HG02623 (cell line): ENCODE measurements around the gene CHST15.

Experiments used
- ATAC-seq: cut with Tn5 transposase; IDR thresholded peaks from one replicate; pipeline ENCODE4 v1.9.1; 2021; ENCODE audit warnings: moderate library complexity; ENCODE audit not compliant: unreplicated experiment

CHST15 gene

DNA sequence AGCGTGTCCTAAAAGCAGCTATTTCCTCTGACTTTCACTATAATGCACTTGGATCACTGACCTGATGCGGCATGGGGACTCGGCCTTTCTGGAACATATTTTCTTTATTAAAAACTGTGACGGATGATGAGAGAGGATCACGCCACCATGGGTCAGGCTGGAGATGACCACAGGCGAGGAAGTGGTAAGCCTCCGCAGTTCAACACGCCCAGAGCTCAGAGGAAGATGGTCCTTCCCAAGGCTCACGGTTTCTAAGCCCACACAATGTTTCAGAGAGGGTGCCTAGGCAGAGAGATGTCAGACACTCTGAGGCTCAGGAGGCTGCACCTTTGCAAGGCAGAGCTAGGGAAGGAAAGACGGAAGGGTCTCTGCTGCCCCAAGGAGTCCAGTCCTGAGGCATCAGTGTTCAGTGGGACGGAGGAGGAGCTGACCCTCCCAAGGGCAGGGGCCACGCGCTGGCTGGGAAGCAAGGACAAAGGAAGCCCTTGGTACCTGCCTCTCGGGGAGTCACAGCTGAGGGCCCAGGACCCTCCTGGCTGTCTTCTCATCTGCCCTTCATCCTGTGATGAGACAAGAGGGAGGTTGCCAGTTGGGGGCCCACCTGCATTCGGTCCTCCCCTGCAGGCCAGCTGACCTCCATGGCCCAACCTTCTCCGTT, 9.5 kb downstream of the CHST15 start:
- no peak for ATAC-seq

DNA sequence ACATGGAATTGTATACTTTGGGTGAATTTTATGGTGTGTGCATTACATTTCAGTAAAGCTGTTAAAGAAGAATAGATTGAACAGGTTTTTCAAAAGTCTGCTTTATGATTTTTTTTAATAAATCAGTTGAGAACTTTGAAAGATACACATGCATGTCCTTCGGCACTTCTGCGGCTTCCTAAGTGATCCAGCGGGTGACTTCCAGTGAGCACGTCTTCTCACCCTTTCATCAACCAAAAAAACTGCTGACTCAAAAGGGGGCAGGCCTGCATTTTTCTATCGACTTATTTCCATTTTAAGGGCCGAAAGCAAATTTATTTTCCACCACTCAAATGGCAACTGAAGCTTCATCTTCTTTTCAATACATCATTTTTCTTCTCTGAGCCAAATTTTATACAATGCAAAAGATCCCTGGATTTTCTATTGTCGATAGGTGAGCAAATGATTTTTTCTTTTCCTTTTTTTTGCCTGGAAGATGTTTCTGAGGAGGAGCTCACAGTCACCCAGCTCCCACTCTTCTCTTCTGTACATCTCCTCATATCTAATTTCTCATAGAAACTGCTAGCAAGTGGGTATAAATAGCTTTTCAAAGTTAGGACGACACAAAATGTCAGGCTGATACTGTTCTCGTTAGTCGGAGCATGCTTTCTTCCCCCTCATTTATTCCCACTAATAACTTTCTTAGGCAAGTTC, 10.2 kb downstream of the CHST15 start:
- no peak for ATAC-seq

DNA sequence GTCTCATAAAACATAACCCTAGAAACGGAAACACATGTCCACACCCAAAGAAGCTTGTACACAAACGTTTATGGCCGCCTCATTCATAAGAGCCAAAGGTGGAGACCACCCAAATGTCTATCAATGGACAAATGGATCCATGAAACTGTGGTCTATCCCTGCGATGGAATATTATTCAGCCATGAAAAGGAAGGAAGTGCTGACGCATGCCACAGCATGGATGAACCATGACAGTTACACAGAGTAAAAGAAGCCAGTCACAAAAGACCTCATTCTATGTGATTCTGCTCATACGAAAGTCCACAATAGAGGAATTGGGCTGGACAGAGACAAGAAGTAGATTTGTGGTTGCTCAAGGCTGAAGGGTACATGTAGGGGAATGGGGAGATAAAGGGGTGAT, 10.8 kb downstream of the CHST15 start:
- no peak for ATAC-seq

DNA sequence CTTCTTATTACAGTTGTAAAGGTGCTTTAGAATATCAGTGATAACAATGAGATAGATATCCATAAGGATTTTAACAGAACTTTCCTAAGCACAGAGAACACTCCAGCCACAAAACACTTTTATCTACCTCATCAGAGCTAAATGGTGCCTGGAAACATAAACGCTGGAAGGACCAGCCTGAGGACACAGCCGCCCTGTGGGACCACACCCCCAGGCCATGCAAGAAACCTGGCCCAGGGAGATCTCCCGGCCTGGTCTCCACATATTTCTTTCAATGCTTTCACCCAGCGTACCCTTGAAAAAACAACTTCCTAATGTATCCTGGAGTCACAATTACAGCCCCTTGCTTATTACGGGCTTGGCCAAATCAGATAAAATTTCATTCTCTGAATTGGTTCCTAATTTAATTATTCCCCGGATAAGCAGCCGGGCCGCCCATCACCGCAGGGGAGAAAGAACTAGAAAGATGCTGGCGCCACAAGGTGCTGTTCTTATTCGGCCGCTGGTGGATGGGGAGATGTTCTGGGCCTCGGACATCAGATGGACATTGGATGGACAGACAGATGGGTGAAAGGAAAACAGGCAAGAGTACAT, 11.8 kb downstream of the CHST15 start:
- ATAC-seq, result no peak

DNA sequence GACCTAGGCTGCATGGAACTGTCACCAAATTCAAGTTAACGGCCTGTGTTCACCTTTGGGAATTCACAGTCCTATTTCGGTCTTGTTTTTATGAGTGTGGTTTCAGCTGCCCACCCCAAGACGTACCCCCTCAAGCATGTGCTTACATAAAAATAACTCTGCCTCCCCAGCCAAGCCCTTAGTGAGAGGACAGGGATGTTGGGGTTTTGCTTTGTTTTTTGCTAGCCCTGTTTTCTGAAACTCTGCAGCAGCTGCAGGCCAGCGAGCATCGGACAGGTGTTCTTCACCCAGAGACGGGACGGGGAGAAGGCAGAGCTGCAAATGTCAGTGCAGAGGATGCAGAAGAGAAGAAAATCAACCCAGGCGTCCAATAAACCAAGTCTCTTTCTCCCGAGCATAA, 13.5 kb downstream of the CHST15 start:
- ATAC-seq, result no peak

DNA sequence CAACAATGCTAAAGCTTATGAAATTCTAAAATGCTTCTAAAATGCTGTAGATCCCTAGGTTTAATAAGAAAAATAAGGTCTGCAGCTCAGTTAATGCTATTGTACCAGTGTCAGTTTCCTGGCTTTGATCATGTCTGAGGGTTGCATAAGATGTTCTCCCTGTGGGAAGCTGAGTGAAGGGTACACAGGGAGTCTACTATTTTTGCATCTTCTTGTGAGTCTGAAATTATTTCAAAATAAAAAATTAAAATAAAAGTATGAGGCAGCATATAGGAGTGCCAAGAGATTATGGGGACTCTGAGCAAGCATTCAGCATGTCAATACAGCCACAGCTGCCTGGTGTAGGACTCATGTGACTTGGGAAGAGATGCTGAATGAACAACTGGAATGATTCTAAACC, 14.7 kb downstream of the CHST15 start:
- no peak for ATAC-seq

DNA sequence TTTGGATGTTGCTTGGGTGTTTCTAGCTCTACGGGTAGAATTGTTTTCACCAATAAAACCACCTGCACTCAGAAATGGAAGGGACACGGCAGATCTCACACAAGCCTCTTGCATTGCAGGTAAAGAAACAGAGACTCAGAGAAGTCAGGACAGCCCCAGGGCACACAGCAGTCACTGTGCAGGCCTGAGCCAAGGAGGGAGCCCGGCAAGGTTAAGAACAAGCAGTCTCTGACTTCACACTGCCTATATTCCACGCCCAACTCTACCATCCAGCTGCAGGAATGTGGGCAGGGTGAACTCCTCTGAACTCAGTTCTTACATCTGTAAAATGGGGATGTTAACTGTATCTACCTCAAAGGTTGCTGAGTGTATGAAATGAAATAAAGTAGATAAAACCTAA, 15.4 kb downstream of the CHST15 start:
- ATAC-seq, result no peak

DNA sequence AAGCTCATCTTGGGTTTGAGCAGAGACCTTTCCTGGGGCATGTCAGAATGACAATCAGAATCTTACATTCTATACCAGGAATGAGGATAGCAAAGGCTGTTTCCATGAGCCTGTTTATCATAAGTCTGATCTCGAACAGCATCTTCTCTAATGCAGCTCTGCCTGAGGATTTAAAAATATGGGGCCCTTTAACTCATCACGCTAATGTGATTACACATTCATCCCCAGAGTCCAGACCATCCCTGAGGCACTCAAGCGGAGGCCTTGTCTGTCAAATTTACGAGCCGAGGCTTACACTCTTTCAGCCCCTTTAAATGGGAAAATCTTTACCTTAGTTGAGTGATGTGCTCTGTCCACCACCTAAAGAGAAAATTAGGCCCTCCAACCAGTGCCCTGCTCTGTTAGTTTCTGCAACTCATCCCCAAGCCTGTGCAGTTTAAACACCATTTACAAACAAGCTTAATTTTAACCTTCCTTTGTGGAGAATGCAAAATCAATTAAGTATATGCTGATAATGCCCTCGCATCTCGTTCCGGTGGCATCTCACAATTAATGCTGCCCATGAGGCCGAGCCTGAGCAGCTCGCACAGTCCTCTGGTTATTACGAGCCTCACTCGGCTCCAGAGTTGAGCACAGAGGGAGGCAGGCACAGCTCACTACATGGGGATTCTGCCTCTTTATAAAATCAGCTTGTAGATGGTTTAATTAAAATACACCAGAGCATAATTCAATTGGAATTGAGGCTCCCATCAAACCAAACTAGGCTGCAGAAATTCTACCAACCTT, 16.0 kb downstream of the CHST15 start:
- ATAC-seq, result no peak

DNA sequence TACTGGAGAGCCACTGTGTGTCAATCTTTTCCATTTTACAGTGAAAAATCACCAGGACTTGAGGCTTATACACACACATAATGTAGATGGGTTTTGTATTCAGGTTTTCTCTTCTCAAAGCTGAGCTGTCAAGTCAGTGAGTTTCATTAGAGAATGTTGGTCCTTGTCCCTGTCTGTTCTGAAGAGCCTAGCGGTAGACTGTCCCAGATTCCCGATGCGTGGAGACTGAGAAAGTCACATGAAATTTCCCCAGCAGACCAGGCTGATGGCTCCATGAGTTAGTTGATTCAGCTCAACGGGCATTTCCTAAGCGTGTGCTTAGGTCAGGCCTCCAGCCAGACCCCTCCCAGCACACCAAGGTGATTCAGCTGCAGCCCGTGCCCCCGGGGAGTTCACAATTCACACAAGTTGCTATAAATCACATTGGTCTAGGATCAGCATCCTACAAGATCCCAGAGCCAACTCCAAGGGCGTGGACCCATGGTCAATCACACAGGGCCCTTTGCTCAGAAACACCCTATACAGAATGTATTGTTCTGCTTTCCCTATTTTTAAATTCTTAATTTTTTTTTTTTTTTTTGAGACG, 17.2 kb downstream of the CHST15 start:
- no peak for ATAC-seq

DNA sequence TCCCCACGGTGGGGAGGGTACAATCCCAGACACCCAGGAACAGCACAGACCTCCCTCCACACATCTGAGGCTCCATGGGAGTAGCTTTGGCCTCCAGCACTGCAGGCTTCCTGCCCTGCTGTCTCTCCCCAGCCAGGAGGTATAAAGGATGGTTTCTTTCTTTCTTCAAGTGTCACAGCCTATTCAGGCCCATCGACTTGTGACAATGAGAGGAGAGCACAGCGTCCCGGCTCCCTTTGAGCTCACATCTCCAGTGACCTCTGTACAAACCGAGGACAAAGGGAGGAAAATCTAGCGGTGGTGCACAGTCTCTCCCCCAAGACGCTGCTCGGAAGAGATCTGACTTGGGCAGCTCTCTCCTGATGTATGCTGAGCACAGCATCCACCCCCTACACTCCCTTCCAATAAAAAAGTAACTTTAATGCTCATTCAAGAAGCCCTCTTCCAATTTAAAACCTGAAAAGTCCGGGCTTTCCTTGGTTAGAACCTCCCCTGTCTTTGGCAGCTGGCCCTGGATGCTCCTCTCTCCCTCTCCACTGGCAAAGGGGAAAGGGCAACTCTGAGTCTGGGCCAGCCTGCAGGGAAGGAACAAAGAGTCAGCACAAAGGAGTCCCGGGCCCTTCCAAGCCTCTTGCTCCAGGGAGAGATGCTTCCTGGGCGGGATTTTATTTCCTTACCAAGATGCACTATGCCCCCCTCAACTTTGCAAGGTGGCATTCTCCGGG, 18.0 kb downstream of the CHST15 start:
- ATAC-seq, result no peak

DNA sequence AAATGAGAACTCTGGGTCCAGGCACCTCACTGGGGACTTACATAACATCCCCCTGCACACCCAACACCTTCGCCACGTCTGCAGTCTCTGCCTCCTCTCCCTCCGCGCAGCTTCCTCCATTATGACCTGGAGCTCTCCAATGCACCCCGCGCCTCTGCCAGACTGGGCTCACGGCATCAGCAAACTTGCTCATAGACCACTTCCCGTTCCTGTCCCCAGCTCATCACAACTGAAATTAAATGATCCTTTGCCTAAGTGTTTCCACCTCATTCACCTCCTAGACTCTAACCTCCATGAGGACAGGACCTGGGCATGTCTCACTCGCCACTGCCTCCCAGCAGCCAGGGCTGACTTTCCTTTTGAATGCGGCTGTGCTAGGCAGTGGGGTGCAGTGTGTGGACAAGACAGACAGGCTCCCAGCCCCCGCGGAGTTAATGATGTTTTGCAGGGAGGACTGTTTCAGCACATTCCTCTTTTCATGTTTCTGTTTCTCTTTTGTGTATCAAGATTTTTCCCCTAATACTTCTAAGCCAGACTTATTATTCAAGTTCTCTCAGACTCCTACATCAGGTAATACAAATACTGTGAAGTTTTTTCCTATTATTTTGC, 18.8 kb downstream of the CHST15 start:
- ATAC-seq, result no peak

DNA sequence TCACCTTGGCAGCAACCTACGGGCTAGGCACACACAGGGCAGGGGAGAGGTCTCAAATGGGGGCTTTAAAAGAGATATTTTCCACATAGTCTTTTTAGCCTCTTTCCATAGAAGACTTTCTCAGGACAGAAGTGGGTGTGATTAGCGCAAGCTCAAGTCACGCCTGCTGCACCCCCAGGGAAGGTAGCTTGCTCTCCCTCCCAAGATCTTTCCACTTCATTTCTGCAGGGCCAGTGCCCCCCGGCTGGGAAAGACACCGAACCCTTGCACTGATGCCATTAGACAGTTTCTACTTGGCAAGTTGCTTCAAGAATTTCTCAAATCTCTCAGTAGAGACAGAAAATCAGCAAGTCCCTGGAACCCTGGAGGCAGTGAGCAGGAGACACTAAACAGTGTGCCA, 19.4 kb downstream of the CHST15 start:
- no peak for ATAC-seq

DNA sequence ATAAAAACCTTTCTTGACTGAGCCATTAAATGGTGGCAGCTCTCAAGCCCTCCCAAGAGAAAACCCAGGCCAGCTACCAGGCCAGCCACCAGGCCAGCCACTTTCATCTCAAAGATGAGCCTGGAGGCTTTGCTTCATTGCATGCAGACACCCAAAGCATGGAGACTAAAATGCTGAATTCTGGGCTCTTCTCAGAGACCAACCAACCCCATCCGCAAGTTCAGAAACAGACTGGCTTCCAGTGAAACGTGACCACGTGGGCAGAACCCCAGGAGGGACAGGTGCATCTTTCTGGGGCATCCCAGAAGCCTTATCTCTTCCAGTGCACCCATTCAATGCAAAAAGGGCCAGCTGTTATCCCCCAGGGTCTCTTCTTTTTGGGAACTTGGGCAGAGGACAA, 20.9 kb downstream of the CHST15 start:
- ATAC-seq, result no peak

DNA sequence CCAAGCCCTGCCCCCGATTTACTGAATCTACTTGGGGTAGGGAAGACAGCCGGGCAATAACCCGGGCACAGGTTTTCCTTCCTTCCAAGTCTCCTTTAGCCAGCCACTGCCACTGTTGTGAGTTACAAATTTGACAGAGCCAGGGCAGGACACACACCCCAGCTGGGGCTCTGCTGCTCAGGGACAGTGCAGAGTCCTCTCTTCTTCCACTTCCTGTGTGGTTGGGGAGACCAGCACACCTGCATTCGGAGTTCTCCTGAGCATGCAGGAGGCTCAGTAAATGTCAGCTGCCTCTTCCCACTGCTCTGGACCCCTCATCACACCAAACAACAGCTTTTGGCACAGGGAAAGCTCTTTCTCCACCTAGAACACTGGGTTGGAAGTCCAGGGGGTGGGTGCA, 21.3 kb downstream of the CHST15 start:
- no peak for ATAC-seq

DNA sequence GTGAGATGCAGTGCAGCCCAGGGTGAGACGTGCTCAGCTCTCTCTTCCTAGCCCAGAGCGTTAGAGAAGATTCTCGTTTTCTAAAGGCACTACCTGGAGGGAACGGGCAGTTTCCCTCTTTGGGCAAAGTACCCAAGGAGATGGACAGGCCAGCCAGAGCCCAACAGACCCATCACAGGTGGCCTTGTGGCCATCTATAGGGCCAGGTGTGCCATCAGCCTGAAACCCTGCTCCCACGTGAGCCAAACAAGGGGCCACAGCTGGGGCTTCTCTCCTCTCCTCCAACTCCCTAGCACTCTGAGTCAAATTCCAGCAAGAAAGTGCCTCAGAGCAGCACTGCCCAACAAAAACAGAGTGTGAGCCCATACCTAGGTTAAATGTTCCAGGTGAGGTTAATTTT, 22.3 kb downstream of the CHST15 start:
- ATAC-seq, result no peak

DNA sequence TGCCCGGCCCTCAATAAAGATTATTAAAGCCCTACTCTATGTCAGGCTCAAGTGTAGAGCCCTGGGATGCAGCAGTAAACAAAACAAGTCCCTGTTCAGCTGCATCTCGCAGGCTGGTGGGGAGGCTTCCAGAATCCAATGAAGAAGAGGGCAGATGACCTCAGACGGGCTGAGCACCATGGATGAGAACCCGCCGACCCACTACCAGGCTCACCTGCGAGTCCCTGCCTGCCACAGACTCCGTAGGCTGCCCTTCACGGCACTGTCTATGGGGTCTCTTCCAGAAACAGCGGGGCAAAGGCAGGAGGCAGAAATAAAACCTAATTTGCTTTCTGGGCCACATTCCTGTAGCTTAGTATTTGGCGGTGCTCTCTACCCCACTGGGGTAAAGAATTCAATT, 22.7 kb downstream of the CHST15 start:
- ATAC-seq, result no peak

DNA sequence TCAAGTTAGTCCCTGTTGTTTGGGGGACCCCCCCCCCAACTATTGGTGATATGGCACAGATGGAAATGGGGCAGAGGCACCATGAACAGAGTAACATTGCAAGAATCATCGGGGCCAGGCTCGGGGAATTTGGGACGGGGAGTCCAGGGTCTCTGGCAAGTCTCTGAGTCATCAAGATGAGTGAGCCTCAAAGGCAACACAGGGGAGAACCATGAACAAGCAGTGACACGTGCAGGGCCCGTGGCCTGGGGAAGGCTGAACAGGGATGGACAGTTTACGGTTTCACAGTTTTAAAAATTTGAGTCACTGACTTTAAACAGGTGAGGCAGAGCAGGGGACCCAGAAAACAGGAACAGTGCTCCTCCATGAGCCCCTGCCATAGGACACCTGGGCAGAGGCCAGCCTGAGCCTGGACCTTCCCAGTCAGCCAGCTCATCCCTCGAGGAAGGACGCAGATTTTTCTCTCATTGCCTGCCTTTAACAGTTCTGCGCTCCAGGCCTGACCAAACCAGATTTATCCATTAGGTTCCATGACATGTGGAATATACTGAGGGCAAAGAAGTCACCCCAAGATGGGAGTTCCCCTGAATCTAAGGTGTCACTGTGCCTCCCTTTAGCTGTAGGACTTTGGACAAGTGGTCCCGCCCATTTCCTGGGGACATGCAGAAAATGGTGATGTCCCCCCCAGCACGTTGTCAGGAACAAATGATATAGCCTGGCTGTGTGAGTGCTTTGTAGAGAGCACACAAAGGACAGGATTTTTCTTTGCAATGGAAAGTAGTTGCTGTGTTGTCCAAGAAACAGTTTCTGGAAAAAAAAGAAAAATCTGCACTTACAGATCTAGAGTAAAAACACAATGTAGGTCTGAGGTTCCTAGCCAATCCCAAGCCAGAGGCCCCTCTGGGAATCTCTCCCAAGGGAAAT, 23.8 kb downstream of the CHST15 start:
- no peak for ATAC-seq

DNA sequence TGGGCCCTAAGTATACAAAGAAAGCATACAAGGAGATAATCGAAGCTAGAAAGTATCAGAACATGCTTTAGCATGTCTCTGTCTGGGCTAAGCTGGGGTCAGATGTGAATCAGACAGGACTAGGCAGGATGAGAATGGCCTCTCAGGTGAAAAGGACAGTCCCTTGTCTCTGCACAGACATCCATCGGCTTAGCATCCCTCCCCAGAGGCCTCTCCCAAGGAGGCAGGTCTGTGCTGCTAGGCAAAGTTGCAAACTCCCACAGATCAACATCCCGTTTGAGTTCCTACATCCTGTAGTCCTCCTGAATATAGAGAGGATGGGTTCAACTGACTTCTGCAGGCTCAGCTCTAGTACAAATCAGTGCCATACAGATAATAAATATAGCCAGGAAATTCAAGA, 24.5 kb downstream of the CHST15 start:
- ATAC-seq, result no peak

DNA sequence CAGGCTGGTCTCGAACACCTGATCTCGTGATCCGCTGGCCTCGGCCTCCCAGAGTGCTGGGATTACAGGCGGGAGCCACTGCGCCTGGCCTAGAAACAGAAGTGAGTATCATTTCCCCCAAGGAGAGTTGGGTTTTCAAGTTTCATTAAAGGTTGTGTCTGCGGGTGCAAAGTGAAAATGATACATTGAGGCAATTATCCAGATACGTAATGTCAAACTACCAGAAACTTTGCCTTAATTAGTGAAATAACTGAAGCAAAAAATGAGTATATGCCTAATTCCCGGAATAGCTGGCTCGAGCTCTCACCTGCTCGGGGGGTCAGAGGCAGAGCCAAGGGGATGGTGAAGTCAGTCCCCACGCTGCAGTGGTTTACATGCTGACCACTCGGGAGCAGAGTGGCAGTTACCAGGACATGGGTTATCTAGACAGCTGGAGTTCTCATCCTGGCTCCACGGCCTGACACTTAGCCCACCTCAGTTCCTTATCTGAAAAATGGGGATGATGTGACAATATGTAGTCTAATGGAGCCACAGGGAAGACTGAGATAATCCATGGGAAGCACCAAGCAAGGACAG, 25.5 kb downstream of the CHST15 start:
- no peak for ATAC-seq
